ENCODE data around the gene JPH4.
"Not testable (repeated sequence)": the region's sequence is repeated elsewhere in the genome, so short reads cannot be mapped to it uniquely, and the experiment has no call there.

The JPH4 gene

GRCh38 chr14:23600806-23601205 lies 22.2 kb upstream of the JPH4 start:
- H3K18ac ChIP-seq (ENCODE audit: low read length) = no peak overlapping the region
- H3K27me3 ChIP-seq (ENCODE audit: insufficient read depth, low read length, poor library complexity) = no peaks in the 10 kb centered on the region
- H3K79me1 ChIP-seq (ENCODE audit: low read length) = no peaks in the 10 kb centered on the region
- no peak overlapping the region for H2BK120ac ChIP-seq (ENCODE audit: low read depth, low read length)
- H3K4me2 ChIP-seq (ENCODE audit: low read length) = no peak overlapping the region
- no peak overlapping the region for H3K9ac ChIP-seq (ENCODE audit: low read length)
- H3K27ac ChIP-seq (ENCODE audit: low read depth, low read length) = no peak overlapping the region
- H4K8ac ChIP-seq (ENCODE audit: low read depth, low read length) = no peak overlapping the region
- no peak overlapping the region for H2BK5ac ChIP-seq (ENCODE audit: low read length)
- no peak overlapping the region for H3K23ac ChIP-seq (ENCODE audit: low read length)
- no CpG with 5 or more reads among the region's 1 CpG for WGBS (ENCODE audit: extremely low coverage, insufficient coverage, low lambda C conversion rate)
- H2AK5ac ChIP-seq (ENCODE audit: low read length) = no peak overlapping the region
- no peaks in the 10 kb centered on the region for H3K79me2 ChIP-seq (ENCODE audit: control insufficient read depth, insufficient read depth, low read length)
- no peak overlapping the region for H3K4me3 ChIP-seq (ENCODE audit: low read length)
- H3K4ac ChIP-seq (ENCODE audit: low read depth, low read length) = no peak overlapping the region
- H4K5ac ChIP-seq (ENCODE audit: low read length) = no peak overlapping the region
- DNase-seq = no peak
- no peak overlapping the region for H2BK15ac ChIP-seq (replicated peaks; ENCODE audit: low read depth)
- no peak overlapping the region for H3K56ac ChIP-seq (ENCODE audit: low read length)
- H3K4me1 ChIP-seq (ENCODE audit: control insufficient read depth, low read depth, low read length) = no peaks in the 10 kb centered on the region
- H3K36me3 ChIP-seq (ENCODE audit: control insufficient read depth, insufficient read depth, low read length) = no peaks in the 10 kb centered on the region

- H3K79me2 ChIP-seq (ENCODE audit: control insufficient read depth, insufficient read depth, low read length) = no peaks in the 10 kb centered on the region
- H2BK5ac ChIP-seq (ENCODE audit: low read length) = no peak overlapping the region
- no peak overlapping the region for H3K4ac ChIP-seq (ENCODE audit: low read depth, low read length)
- no peaks in the 10 kb centered on the region for H3K4me1 ChIP-seq (ENCODE audit: control insufficient read depth, low read depth, low read length)
- H3K56ac ChIP-seq (ENCODE audit: low read length) = no peak overlapping the region
- H3K4me3 ChIP-seq (ENCODE audit: low read length) = no peak overlapping the region
- no peak overlapping the region for H4K5ac ChIP-seq (ENCODE audit: low read length)
- H3K18ac ChIP-seq (ENCODE audit: low read length) = no peak overlapping the region
- DNase-seq = no peak
- no peak overlapping the region for H4K8ac ChIP-seq (ENCODE audit: low read depth, low read length)
- H3K27ac ChIP-seq (ENCODE audit: low read depth, low read length) = no peak overlapping the region
- no CpG with 5 or more reads among the region's 2 CpGs for WGBS (ENCODE audit: extremely low coverage, insufficient coverage, low lambda C conversion rate)
- H2BK120ac ChIP-seq (ENCODE audit: low read depth, low read length) = no peak overlapping the region
- H3K79me1 ChIP-seq (ENCODE audit: low read length) = no peaks in the 10 kb centered on the region
- H3K23ac ChIP-seq (ENCODE audit: low read length) = no peak overlapping the region
- H3K9ac ChIP-seq (ENCODE audit: low read length) = no peak overlapping the region
- H2AK5ac ChIP-seq (ENCODE audit: low read length) = no peak overlapping the region
- H3K36me3 ChIP-seq (ENCODE audit: control insufficient read depth, insufficient read depth, low read length) = no peaks in the 10 kb centered on the region
- no peaks in the 10 kb centered on the region for H3K27me3 ChIP-seq (ENCODE audit: insufficient read depth, low read length, poor library complexity)
- H2BK15ac ChIP-seq (replicated peaks; ENCODE audit: low read depth) = no peak overlapping the region
- no peak overlapping the region for H3K4me2 ChIP-seq (ENCODE audit: low read length)
Measured at GRCh38 chr14:23600322-23600707, 21.7 kb upstream of the JPH4 start.

- H3K4me1 ChIP-seq (ENCODE audit: control insufficient read depth, low read depth, low read length); H3K4ac ChIP-seq (ENCODE audit: low read depth, low read length); H3K27me3 ChIP-seq (ENCODE audit: insufficient read depth, low read length, poor library complexity); DNase-seq; H3K56ac ChIP-seq (ENCODE audit: low read length); H3K23ac ChIP-seq (ENCODE audit: low read length); H2AK5ac ChIP-seq (ENCODE audit: low read length); H3K79me2 ChIP-seq (ENCODE audit: control insufficient read depth, insufficient read depth, low read length); H3K9ac ChIP-seq (ENCODE audit: low read length); H2BK15ac ChIP-seq (replicated peaks; ENCODE audit: low read depth); H3K79me1 ChIP-seq (ENCODE audit: low read length); H2BK5ac ChIP-seq (ENCODE audit: low read length); H3K36me3 ChIP-seq (ENCODE audit: control insufficient read depth, insufficient read depth, low read length); H3K4me2 ChIP-seq (ENCODE audit: low read length); H4K8ac ChIP-seq (ENCODE audit: low read depth, low read length); H3K4me3 ChIP-seq (ENCODE audit: low read length); H4K5ac ChIP-seq (ENCODE audit: low read length); H3K27ac ChIP-seq (ENCODE audit: low read depth, low read length); H2BK120ac ChIP-seq (ENCODE audit: low read depth, low read length); H3K18ac ChIP-seq (ENCODE audit: low read length): not testable (repeated sequence)
- no CpG with 5 or more reads among the region's 3 CpGs for WGBS (ENCODE audit: extremely low coverage, insufficient coverage, low lambda C conversion rate)
Measured at GRCh38 chr14:23594191-23594590, 15.6 kb upstream of the JPH4 start.

DNA sequence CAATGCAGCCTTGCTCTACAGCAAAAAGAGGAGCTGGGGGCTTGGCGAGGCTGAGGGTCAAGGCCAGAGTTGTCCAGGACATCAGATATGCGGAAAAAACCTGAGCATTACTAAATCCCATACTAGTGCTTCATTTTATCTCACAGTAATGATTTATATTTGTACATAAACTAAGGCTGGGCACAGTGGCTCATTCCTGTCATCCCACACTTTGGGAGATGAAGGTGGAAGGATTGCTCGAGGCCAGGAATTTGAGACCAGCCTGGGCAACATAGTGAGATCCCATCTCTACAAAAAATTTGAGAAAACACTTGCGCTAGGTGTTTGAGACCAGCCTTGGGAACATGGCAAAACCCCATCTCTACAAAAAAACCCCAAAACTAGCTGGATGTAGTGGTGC lies 11.6 kb upstream of the JPH4 start:
- H3K79me2 ChIP-seq (ENCODE audit: control insufficient read depth, insufficient read depth, low read length) = no peaks in the 10 kb centered on the region
- H3K79me1 ChIP-seq (ENCODE audit: low read length) = no peaks in the 10 kb centered on the region
- H3K23ac ChIP-seq (ENCODE audit: low read length) = no peak overlapping the region
- H3K9ac ChIP-seq (ENCODE audit: low read length) = no peak overlapping the region
- H3K18ac ChIP-seq (ENCODE audit: low read length) = no peak overlapping the region
- H2BK120ac ChIP-seq (ENCODE audit: low read depth, low read length) = no peak overlapping the region
- no peak overlapping the region for H3K56ac ChIP-seq (ENCODE audit: low read length)
- no peak for DNase-seq
- H3K4me1 ChIP-seq (ENCODE audit: control insufficient read depth, low read depth, low read length) = no peaks in the 10 kb centered on the region
- no peak overlapping the region for H2AK5ac ChIP-seq (ENCODE audit: low read length)
- H3K4me3 ChIP-seq (ENCODE audit: low read length) = no peak overlapping the region
- no peak overlapping the region for H4K8ac ChIP-seq (ENCODE audit: low read depth, low read length)
- no peak overlapping the region for H3K27ac ChIP-seq (ENCODE audit: low read depth, low read length)
- no CpG with 5 or more reads among the region's 4 CpGs for WGBS (ENCODE audit: extremely low coverage, insufficient coverage, low lambda C conversion rate)
- H2BK15ac ChIP-seq (replicated peaks; ENCODE audit: low read depth) = no peak overlapping the region
- H3K4me2 ChIP-seq (ENCODE audit: low read length) = no peak overlapping the region
- no peak overlapping the region for H2BK5ac ChIP-seq (ENCODE audit: low read length)
- H3K27me3 ChIP-seq (ENCODE audit: insufficient read depth, low read length, poor library complexity) = no peaks in the 10 kb centered on the region
- H4K5ac ChIP-seq (ENCODE audit: low read length) = no peak overlapping the region
- H3K4ac ChIP-seq (ENCODE audit: low read depth, low read length) = no peak overlapping the region
- no peaks in the 10 kb centered on the region for H3K36me3 ChIP-seq (ENCODE audit: control insufficient read depth, insufficient read depth, low read length)

- Histone ChIP-seq H3K27ac (ENCODE audit: low read depth, low read length) (no peak overlapping the region), H3K56ac (ENCODE audit: low read length) (peak overlapping the region; percentile 1)
- WGBS (ENCODE audit: extremely low coverage, insufficient coverage, low lambda C conversion rate) = no CpG with 5 or more reads among the region's 2 CpGs
Measured at GRCh38 chr14:23589606-23590005, 11.0 kb upstream of the JPH4 start.

GRCh38 chr14:23588884-23589598 lies 10.5 kb upstream of the JPH4 start:
- no peak overlapping the region for H3K4me3 ChIP-seq (ENCODE audit: low read length)
- no peak overlapping the region for H2AK5ac ChIP-seq (ENCODE audit: low read length)
- no peak overlapping the region for H2BK15ac ChIP-seq (replicated peaks; ENCODE audit: low read depth)
- no peak overlapping the region for H3K23ac ChIP-seq (ENCODE audit: low read length)
- H3K4me2 ChIP-seq (ENCODE audit: low read length) = no peak overlapping the region
- no peak overlapping the region for H3K4ac ChIP-seq (ENCODE audit: low read depth, low read length)
- DNase-seq = peak; percentile 92
- H3K27ac ChIP-seq (ENCODE audit: low read depth, low read length) = no peak overlapping the region
- H4K8ac ChIP-seq (ENCODE audit: low read depth, low read length) = no peak overlapping the region
- no peaks in the 10 kb centered on the region for H3K27me3 ChIP-seq (ENCODE audit: insufficient read depth, low read length, poor library complexity)
- no peaks in the 10 kb centered on the region for H3K4me1 ChIP-seq (ENCODE audit: control insufficient read depth, low read depth, low read length)
- H3K9ac ChIP-seq (ENCODE audit: low read length) = no peak overlapping the region
- WGBS (ENCODE audit: extremely low coverage, insufficient coverage, low lambda C conversion rate) = no CpG with 5 or more reads among the region's 5 CpGs
- H2BK5ac ChIP-seq (ENCODE audit: low read length) = no peak overlapping the region
- no peaks in the 10 kb centered on the region for H3K79me1 ChIP-seq (ENCODE audit: low read length)
- no peak overlapping the region for H2BK120ac ChIP-seq (ENCODE audit: low read depth, low read length)
- H3K79me2 ChIP-seq (ENCODE audit: control insufficient read depth, insufficient read depth, low read length) = no peaks in the 10 kb centered on the region
- no peak overlapping the region for H4K5ac ChIP-seq (ENCODE audit: low read length)
- H3K36me3 ChIP-seq (ENCODE audit: control insufficient read depth, insufficient read depth, low read length) = no peaks in the 10 kb centered on the region
- no peak overlapping the region for H3K18ac ChIP-seq (ENCODE audit: low read length)
- peak overlapping the region; percentile 1 for H3K56ac ChIP-seq (ENCODE audit: low read length)

More at GRCh38 chr14:23589606-23590005, 11.0 kb upstream of the JPH4 start:
- no peak overlapping the region for H3K18ac ChIP-seq (ENCODE audit: low read length)
- no peaks in the 10 kb centered on the region for H3K79me1 ChIP-seq (ENCODE audit: low read length)
- no peak overlapping the region for H4K8ac ChIP-seq (ENCODE audit: low read depth, low read length)
- H3K4me2 ChIP-seq (ENCODE audit: low read length) = no peak overlapping the region
- H4K5ac ChIP-seq (ENCODE audit: low read length) = no peak overlapping the region
- H2BK15ac ChIP-seq (replicated peaks; ENCODE audit: low read depth) = no peak overlapping the region
- H2AK5ac ChIP-seq (ENCODE audit: low read length) = peak overlapping the region; percentile 67
- no peak for DNase-seq
- peak overlapping the region; percentile 38 for H2BK5ac ChIP-seq (ENCODE audit: low read length)
- peak overlapping the region; percentile 65 for H3K4ac ChIP-seq (ENCODE audit: low read depth, low read length)
- H2BK120ac ChIP-seq (ENCODE audit: low read depth, low read length) = no peak overlapping the region
- H3K27me3 ChIP-seq (ENCODE audit: insufficient read depth, low read length, poor library complexity) = no peaks in the 10 kb centered on the region
- no peak overlapping the region for H3K4me3 ChIP-seq (ENCODE audit: low read length)
- no peak overlapping the region for H3K23ac ChIP-seq (ENCODE audit: low read length)
- H3K4me1 ChIP-seq (ENCODE audit: control insufficient read depth, low read depth, low read length) = no peaks in the 10 kb centered on the region
- H3K36me3 ChIP-seq (ENCODE audit: control insufficient read depth, insufficient read depth, low read length) = no peaks in the 10 kb centered on the region
- no peak overlapping the region for H3K9ac ChIP-seq (ENCODE audit: low read length)
- no peaks in the 10 kb centered on the region for H3K79me2 ChIP-seq (ENCODE audit: control insufficient read depth, insufficient read depth, low read length)

Measured in mesendoderm (in vitro differentiated cells).